ENCODE data around the gene OSBPL9.

Gene OSBPL9

GRCh38 chr1:51616903-51617708 is at the start of gene OSBPL9:
TSS of gene OSBPL9 (plus strand) at chr1:51617092. CDS start at chr1:51617111, 19 bp downstream.
- Mint-ChIP-seq H3K4me1 (peaks cover 33% of the 10 kb centered on the region), H3K27me3 (peaks cover 7% of the 10 kb centered on the region), H3K27ac (ENCODE audit: low read depth) (peak within 1 kb of the TSS; percentile 97), H3K9me3 (no peaks in the 10 kb centered on the region), H3K4me3 (peak within 1 kb of the TSS; percentile 98), H3K36me3 (ENCODE audit: insufficient read depth) (peaks cover 7% of the 10 kb centered on the region)
- ATAC-seq (replicated peaks; ENCODE audit: extremely low read depth, poor library complexity, severe bottlenecking) (peak; percentile 94), DNase-seq (ENCODE audit: low spot score in 2 of 2) (peak; percentile 66 to 79)

GRCh38 chr1:51567653-51568052 is 49.2 kb upstream of the OSBPL9 start:
- no peak for ATAC-seq (replicated peaks; ENCODE audit: extremely low read depth, poor library complexity, severe bottlenecking)
- Mint-ChIP-seq H3K27ac (ENCODE audit: low read depth) (no peak overlapping the region), H3K4me3 (no peak overlapping the region), H3K36me3 (ENCODE audit: insufficient read depth) (no peaks in the 10 kb centered on the region), H3K9me3 (no peaks in the 10 kb centered on the region), H3K27me3 (no peaks in the 10 kb centered on the region), H3K4me1 (peaks cover 6% of the 10 kb centered on the region)
- DNase-seq (ENCODE audit: low spot score in 2 of 2), result no peak

- Mint-ChIP-seq H3K27ac (ENCODE audit: low read depth) (no peak overlapping the region), H3K9me3 (no peaks in the 10 kb centered on the region), H3K4me1 (peaks cover 6% of the 10 kb centered on the region), H3K36me3 (ENCODE audit: insufficient read depth) (no peaks in the 10 kb centered on the region), H3K4me3 (no peak overlapping the region), H3K27me3 (no peaks in the 10 kb centered on the region)
- DNase-seq (ENCODE audit: low spot score in 2 of 2) (no peak), ATAC-seq (replicated peaks; ENCODE audit: extremely low read depth, poor library complexity, severe bottlenecking) (no peak)
These were observed 48.5 kb upstream of the OSBPL9 start for GRCh38 chr1:51568231-51568935.

- H3K4me1 Mint-ChIP-seq, result peaks cover 6% of the 10 kb centered on the region
- ATAC-seq (replicated peaks; ENCODE audit: extremely low read depth, poor library complexity, severe bottlenecking) (peak; percentile 73), DNase-seq (ENCODE audit: low spot score in 2 of 2) (no peak)
- H3K27me3 Mint-ChIP-seq, result no peaks in the 10 kb centered on the region
- no peaks in the 10 kb centered on the region for H3K36me3 Mint-ChIP-seq (ENCODE audit: insufficient read depth)
- no peaks in the 10 kb centered on the region for H3K9me3 Mint-ChIP-seq
- no peak overlapping the region for H3K27ac Mint-ChIP-seq (ENCODE audit: low read depth)
- H3K4me3 Mint-ChIP-seq, result no peak overlapping the region
These were observed 47.4 kb upstream of the OSBPL9 start for GRCh38 chr1:51569284-51570062.

- Mint-ChIP-seq H3K36me3 (ENCODE audit: insufficient read depth) (no peaks in the 10 kb centered on the region), H3K27me3 (no peaks in the 10 kb centered on the region), H3K4me3 (no peak overlapping the region), H3K27ac (ENCODE audit: low read depth) (no peak overlapping the region), H3K9me3 (no peaks in the 10 kb centered on the region), H3K4me1 (peaks cover 7% of the 10 kb centered on the region)
- ATAC-seq (replicated peaks; ENCODE audit: extremely low read depth, poor library complexity, severe bottlenecking), result no peak
- DNase-seq (ENCODE audit: low spot score in 2 of 2), result no peak
These were observed 46.7 kb upstream of the OSBPL9 start for GRCh38 chr1:51570063-51570710.

- Mint-ChIP-seq H3K27me3 (no peaks in the 10 kb centered on the region), H3K36me3 (ENCODE audit: insufficient read depth) (no peaks in the 10 kb centered on the region), H3K27ac (ENCODE audit: low read depth) (no peak overlapping the region), H3K4me1 (peaks cover 26% of the 10 kb centered on the region), H3K4me3 (no peak overlapping the region), H3K9me3 (no peaks in the 10 kb centered on the region)
- ATAC-seq (replicated peaks; ENCODE audit: extremely low read depth, poor library complexity, severe bottlenecking), result no peak
- no peak for DNase-seq (ENCODE audit: low spot score in 2 of 2)
These were observed 44.5 kb upstream of the OSBPL9 start for GRCh38 chr1:51572365-51572764.

GRCh38 chr1:51574796-51575195 is 42.1 kb upstream of the OSBPL9 start:
- Mint-ChIP-seq H3K27ac (ENCODE audit: low read depth) (no peak overlapping the region), H3K4me3 (no peak overlapping the region), H3K27me3 (no peaks in the 10 kb centered on the region), H3K36me3 (ENCODE audit: insufficient read depth) (no peaks in the 10 kb centered on the region), H3K9me3 (no peaks in the 10 kb centered on the region), H3K4me1 (peaks cover 25% of the 10 kb centered on the region)
- no peak for ATAC-seq (replicated peaks; ENCODE audit: extremely low read depth, poor library complexity, severe bottlenecking)
- no peak for DNase-seq (ENCODE audit: low spot score in 2 of 2)

- Mint-ChIP-seq H3K27me3 (no peaks in the 10 kb centered on the region), H3K27ac (ENCODE audit: low read depth) (peak overlapping the region; percentile 12), H3K4me3 (no peak overlapping the region), H3K36me3 (ENCODE audit: insufficient read depth) (no peaks in the 10 kb centered on the region), H3K4me1 (peaks cover 25% of the 10 kb centered on the region), H3K9me3 (no peaks in the 10 kb centered on the region)
- ATAC-seq (replicated peaks; ENCODE audit: extremely low read depth, poor library complexity, severe bottlenecking) (no peak), DNase-seq (ENCODE audit: low spot score in 2 of 2) (no peak)
These were observed 41.3 kb upstream of the OSBPL9 start for GRCh38 chr1:51575406-51576084.

GRCh38 chr1:51576085-51576444 is 40.8 kb upstream of the OSBPL9 start:
- no peaks in the 10 kb centered on the region for H3K36me3 Mint-ChIP-seq (ENCODE audit: insufficient read depth)
- no peaks in the 10 kb centered on the region for H3K9me3 Mint-ChIP-seq
- no peak for DNase-seq (ENCODE audit: low spot score in 2 of 2)
- no peak overlapping the region for H3K4me3 Mint-ChIP-seq
- peaks cover 25% of the 10 kb centered on the region for H3K4me1 Mint-ChIP-seq
- peak overlapping the region; percentile 12 for H3K27ac Mint-ChIP-seq (ENCODE audit: low read depth)
- H3K27me3 Mint-ChIP-seq, result no peaks in the 10 kb centered on the region
- no peak for ATAC-seq (replicated peaks; ENCODE audit: extremely low read depth, poor library complexity, severe bottlenecking)

GRCh38 chr1:51576923-51577322 is 40.0 kb upstream of the OSBPL9 start:
- DNase-seq (ENCODE audit: low spot score in 2 of 2), result no peak
- no peak overlapping the region for H3K4me3 Mint-ChIP-seq
- H3K4me1 Mint-ChIP-seq, result peaks cover 25% of the 10 kb centered on the region
- no peak for ATAC-seq (replicated peaks; ENCODE audit: extremely low read depth, poor library complexity, severe bottlenecking)
- H3K9me3 Mint-ChIP-seq, result no peaks in the 10 kb centered on the region
- no peaks in the 10 kb centered on the region for H3K36me3 Mint-ChIP-seq (ENCODE audit: insufficient read depth)
- H3K27ac Mint-ChIP-seq (ENCODE audit: low read depth), result no peak overlapping the region
- no peaks in the 10 kb centered on the region for H3K27me3 Mint-ChIP-seq

- Mint-ChIP-seq H3K27me3 (no peaks in the 10 kb centered on the region), H3K4me1 (peaks cover 25% of the 10 kb centered on the region), H3K27ac (ENCODE audit: low read depth) (no peak overlapping the region), H3K36me3 (ENCODE audit: insufficient read depth) (no peaks in the 10 kb centered on the region), H3K4me3 (no peak overlapping the region), H3K9me3 (no peaks in the 10 kb centered on the region)
- ATAC-seq (replicated peaks; ENCODE audit: extremely low read depth, poor library complexity, severe bottlenecking), result no peak
- DNase-seq (ENCODE audit: low spot score in 2 of 2), result no peak
These were observed 38.3 kb upstream of the OSBPL9 start for GRCh38 chr1:51578383-51579109.
